Activated CD4-positive, alpha-beta T cell treated with anti-CD3 and anti-CD28 coated beads, Interleukin-2, amount 50 U/mL, for 4 hours (primary cell): ENCODE results near the gene FAM177B.

ENCODE experiments used
- DNase-seq, 2 experiments: peaks; one replicate each; pipeline ENCODE4 v3.0.0-alpha.2; 2020

FAM177B gene

GRCh38 chr1:222788402-222789156 is 51.6 kb downstream of the FAM177B start:
- DNase-seq: no peak

- DNase-seq: no peak
Measured at GRCh38 chr1:222790115-222790514, 53.1 kb downstream of the FAM177B start.

GRCh38 chr1:222790520-222790919 is 53.5 kb downstream of the FAM177B start:
- no peak for DNase-seq

- DNase-seq: no peak
Measured at GRCh38 chr1:222791006-222791710, 54.2 kb downstream of the FAM177B start.

- no peak for DNase-seq
Measured at GRCh38 chr1:222792744-222793143, 55.7 kb downstream of the FAM177B start.

GRCh38 chr1:222794656-222795474 is 57.9 kb downstream of the FAM177B start:
- DNase-seq: no peak

GRCh38 chr1:222798116-222798515 is 61.1 kb downstream of the FAM177B start:
- peak in 1 of 2 experiments; percentile 9 for DNase-seq

- no peak for DNase-seq
Measured at GRCh38 chr1:222798975-222799374, 62.0 kb downstream of the FAM177B start.
